Neuronal stem cell (in vitro differentiated cells): ENCODE measurements around the gene SLC35E1.

Experiments used
- DNase-seq: peaks from one replicate; pipeline ENCODE4 v3.0.0-alpha.2; 2013; ENCODE audit warnings: low spot score
- H2AFZ ChIP-seq: one replicate; pipeline ENCODE4 v1.6.1; 2013; ENCODE audit warnings: mild to moderate bottlenecking, low read length, inconsistent platforms
- H2AK5ac ChIP-seq: 2 replicates; pipeline ENCODE4 v1.6.1; 2013; ENCODE audit warnings: low read depth, mild to moderate bottlenecking, inconsistent platforms, low read length, moderate library complexity, mixed read lengths
- H2BK120ac ChIP-seq: 2 replicates; pipeline ENCODE4 v1.6.1; 2013; ENCODE audit warnings: low read depth, mild to moderate bottlenecking, inconsistent platforms, low read length, moderate library complexity, mixed read lengths
- H2BK12ac ChIP-seq: one replicate; pipeline ENCODE4 v1.6.1; 2013; ENCODE audit warnings: low read length, inconsistent platforms
- H2BK15ac ChIP-seq: 2 replicates; pipeline ENCODE4 v1.6.1; 2013; ENCODE audit warnings: mild to moderate bottlenecking, low read length, inconsistent platforms, mixed read lengths
- H2BK5ac ChIP-seq: one replicate; pipeline ENCODE4 v1.6.1; 2013; ENCODE audit warnings: inconsistent platforms, mild to moderate bottlenecking, low read length, moderate library complexity
- H3K14ac ChIP-seq: one replicate; pipeline ENCODE4 v1.6.1; 2013; ENCODE audit warnings: low read length, inconsistent platforms
- H3K18ac ChIP-seq: 2 replicates; pipeline ENCODE4 v1.6.1; 2013; ENCODE audit warnings: low read length, inconsistent platforms
- H3K23ac ChIP-seq: 2 replicates; pipeline ENCODE4 v1.6.1; 2013; ENCODE audit warnings: low read depth, mild to moderate bottlenecking, mixed read lengths, low read length, inconsistent platforms; ENCODE audit not compliant: poor library complexity
- H3K27ac ChIP-seq: replicated peaks from 3 replicates; pipeline ENCODE4 v1.5.1; 2013; ENCODE audit warnings: low read length, inconsistent platforms
- H3K27me3 ChIP-seq, 3 experiments: 2 replicates each; pipeline ENCODE4 v1.6.1; 2013; ENCODE audit warnings: low read length in 3 of 3, mild to moderate bottlenecking in 2 of 3, inconsistent platforms in 1 of 3, low read depth in 1 of 3, mixed read lengths in 1 of 3, moderate library complexity in 1 of 3; ENCODE audit not compliant: control insufficient read depth in 3 of 3, insufficient read depth in 3 of 3
- H3K36me3 ChIP-seq, 2 donors: replicated peaks in 1 of 2; 2 replicates each; pipeline ENCODE4 v1.6.1; 2013; ENCODE audit warnings: low read length in 2 of 2; ENCODE audit not compliant: control insufficient read depth in 2 of 2, insufficient read depth in 2 of 2
- H3K4ac ChIP-seq: 2 replicates; pipeline ENCODE4 v1.6.1; 2013; ENCODE audit warnings: inconsistent platforms, mild to moderate bottlenecking, low read length, moderate library complexity
- H3K4me1 ChIP-seq, 2 donors: 1 replicate in 1 of 2; 2 replicates in 1 of 2; pipeline ENCODE4 v1.6.1; 2013; ENCODE audit warnings: low read length in 2 of 2, low read depth in 1 of 2; ENCODE audit not compliant: control insufficient read depth in 2 of 2, insufficient read depth in 1 of 2
- H3K4me2 ChIP-seq: one replicate; pipeline ENCODE4 v1.6.1; 2013; ENCODE audit warnings: mild to moderate bottlenecking, low read length, inconsistent platforms; ENCODE audit not compliant: insufficient read depth, poor library complexity, severe bottlenecking
- H3K4me3 ChIP-seq, 2 donors: 2 replicates each; pipeline ENCODE4 v1.5.1; 2013; ENCODE audit warnings: low read length in 2 of 2, mild to moderate bottlenecking in 2 of 2, inconsistent platforms in 1 of 2, moderate library complexity in 1 of 2
- H3K79me1 ChIP-seq: one replicate; pipeline ENCODE4 v1.6.1; 2013; ENCODE audit warnings: low read depth, mild to moderate bottlenecking, inconsistent platforms, low read length, moderate library complexity
- H3K9ac ChIP-seq: one replicate; pipeline ENCODE4 v1.6.1; 2013; ENCODE audit warnings: mild to moderate bottlenecking, low read depth, low read length, inconsistent platforms; ENCODE audit not compliant: poor library complexity
- H3K9me3 ChIP-seq, 2 donors: replicated peaks in 1 of 2; 2 replicates each; pipeline versions ENCODE3 to v1.6.1; 2013; ENCODE audit warnings: low read length in 2 of 2, mild to moderate bottlenecking in 2 of 2, inconsistent platforms in 1 of 2, low read depth in 1 of 2, mixed read lengths in 1 of 2, moderate library complexity in 1 of 2; ENCODE audit not compliant: control insufficient read depth in 2 of 2, insufficient read depth in 1 of 2
- H4K8ac ChIP-seq: one replicate; pipeline ENCODE4 v1.6.1; 2013; ENCODE audit warnings: low read depth, mild to moderate bottlenecking, inconsistent platforms, low read length, moderate library complexity
- H4K91ac ChIP-seq: one replicate; pipeline ENCODE4 v1.6.1; 2013; ENCODE audit warnings: low read length, low read depth, mild to moderate bottlenecking, inconsistent platforms; ENCODE audit not compliant: poor library complexity
- WGBS, 2 donors: extraction: QIAGEN DNeasy Blood & Tissue Kit; methylation state at CpG; one replicate each; pipeline ENCODE4 v1.1.7; 2013; ENCODE audit warnings: missing lambda C conversion rate in 2 of 2, mixed read lengths in 1 of 2; ENCODE audit not compliant: insufficient read length in 2 of 2, insufficient replicate concordance in 1 of 2; ENCODE audit errors: extremely low coverage in 2 of 2; 5-methylcytosine and 5-hydroxymethylcytosine counted together

SLC35E1 gene

DNA sequence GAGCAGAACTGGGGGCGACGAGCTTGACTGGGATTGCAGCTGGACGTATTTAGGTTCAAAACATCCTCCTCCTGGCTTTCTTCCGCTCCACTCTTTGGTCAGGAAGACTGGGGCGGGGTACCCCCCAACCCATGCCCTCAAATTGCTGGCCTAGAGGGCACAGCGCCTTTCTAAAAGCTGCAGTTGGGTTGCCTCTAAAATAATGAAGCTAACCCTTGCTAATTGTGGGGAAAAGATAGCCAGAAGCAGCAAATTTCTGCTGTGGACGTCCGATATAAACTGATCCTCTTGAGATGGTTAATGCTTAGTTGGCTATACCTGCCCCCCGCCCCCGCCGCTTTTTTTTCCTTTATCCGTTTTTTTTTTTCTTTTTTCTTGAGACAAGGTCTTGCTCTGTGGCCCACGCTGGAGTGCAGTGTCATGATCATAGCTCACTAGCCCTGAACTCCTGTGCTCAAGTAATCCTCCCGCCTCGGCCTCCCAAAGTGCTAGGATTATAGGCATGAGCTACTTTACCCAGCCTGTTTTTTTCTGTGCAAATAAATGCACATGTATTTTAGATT, 29.2 kb downstream of the SLC35E1 start:
- peak; percentile 5 for DNase-seq
- Histone ChIP-seq H2BK12ac (no peak overlapping the region), H3K9me3 (peaks cover 0 to 3% of the 10 kb centered on the region in 2 donors), H3K14ac (peak overlapping the region; percentile 82), H3K9ac (peak overlapping the region; percentile 93), H4K8ac (no peak overlapping the region), H3K18ac (peak overlapping the region; percentile 99), H3K23ac (peak overlapping the region; percentile 91), H2AFZ (peak overlapping the region; percentile 98), H2AK5ac (peak overlapping the region; percentile 83), H3K27ac (peak overlapping the region; percentile 65), H3K27me3 (no peaks in the 10 kb centered on the region), H2BK120ac (peak overlapping the region; percentile 28), H3K4ac (no peak overlapping the region), H3K36me3 (peaks cover 9 to 36% of the 10 kb centered on the region in 2 donors), H3K79me1 (peaks cover 15% of the 10 kb centered on the region), H3K4me3 (peak overlapping the region; percentile 84 to 98), H3K4me2 (peak overlapping the region; percentile 86), H3K4me1 (peaks cover 2% of the 10 kb centered on the region in 2 donors), H2BK5ac (peak overlapping the region; percentile 82), H4K91ac (no peak overlapping the region), H2BK15ac (no peak overlapping the region)
- no CpG with 5 or more reads among the region's 15 CpGs for WGBS, 2 donors

DNA sequence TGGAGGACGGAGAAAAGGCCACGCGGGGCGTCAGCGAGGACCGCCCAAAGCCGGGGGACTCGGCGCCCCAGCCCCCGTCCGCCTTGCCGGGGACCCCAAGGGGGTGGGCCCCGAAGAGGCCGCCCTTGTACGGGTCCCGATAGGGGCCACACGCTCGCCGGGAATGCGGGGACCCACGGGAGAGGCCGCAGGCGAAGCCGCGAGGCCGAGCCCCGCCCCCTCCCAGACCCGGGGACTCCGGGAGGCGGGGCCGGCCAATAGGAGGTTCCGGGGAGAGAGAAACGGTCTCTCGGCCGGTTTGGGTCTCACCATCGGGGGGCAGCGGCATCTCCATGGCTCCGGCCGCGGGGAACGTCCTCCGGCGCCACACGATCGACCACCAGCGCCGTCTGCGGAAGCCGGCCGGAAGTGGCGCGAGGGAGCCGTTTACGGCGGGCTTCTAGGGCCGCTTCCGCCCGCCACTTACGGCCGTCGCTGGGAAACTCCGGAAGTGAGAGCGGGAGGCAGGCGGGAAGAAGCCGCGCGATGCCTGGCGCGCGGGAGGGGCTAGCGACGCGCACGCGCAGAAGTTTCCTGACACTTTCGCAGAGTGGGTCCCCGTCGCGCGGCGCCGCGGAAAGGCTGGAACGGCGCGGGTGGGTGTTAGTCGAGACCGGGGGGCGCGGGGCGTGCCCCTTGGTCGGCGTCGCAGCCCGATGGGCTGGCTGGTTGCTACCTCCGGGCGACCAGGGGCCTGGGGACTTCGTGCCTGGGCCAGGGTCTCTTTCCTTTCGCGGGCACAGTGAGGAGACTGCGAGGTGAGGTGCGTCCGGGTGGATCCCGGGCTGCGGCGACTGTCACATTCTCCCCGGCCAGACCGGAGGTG, 29.9 kb downstream of the SLC35E1 start, which contains the start of gene CHERP:
Gene CHERP, minus strand, starts transcription at position 393 of the 865 bp plus-strand sequence. Its CDS starts 59 bp downstream, at position 334.
- Histone ChIP-seq H3K4me1 (peaks cover 2% of the 10 kb centered on the region in 2 donors), H3K4ac (no peak within 1 kb of the TSS), H3K14ac (peak within 1 kb of the TSS; percentile 82), H3K4me3 (peak within 1 kb of the TSS; percentile 84 to 98), H3K27ac (peak within 1 kb of the TSS; percentile 77), H2BK120ac (peak within 1 kb of the TSS; percentile 28), H4K8ac (no peak within 1 kb of the TSS), H2AFZ (peak within 1 kb of the TSS; percentile 98), H3K36me3 (peaks cover 15 to 43% of the 10 kb centered on the region in 2 donors), H3K9me3 (peaks cover 0 to 3% of the 10 kb centered on the region in 2 donors), H3K27me3 (no peaks in the 10 kb centered on the region), H2BK5ac (peak within 1 kb of the TSS; percentile 82), H3K79me1 (peaks cover 20% of the 10 kb centered on the region), H3K23ac (peak within 1 kb of the TSS; percentile 91), H2BK12ac (no peak within 1 kb of the TSS), H3K4me2 (peak within 1 kb of the TSS; percentile 86), H2AK5ac (peak within 1 kb of the TSS; percentile 83), H4K91ac (no peak within 1 kb of the TSS), H3K9ac (peak within 1 kb of the TSS; percentile 93), H2BK15ac (no peak within 1 kb of the TSS), H3K18ac (peak within 1 kb of the TSS; percentile 99)
- no CpG with 5 or more reads among the region's 108 CpGs for WGBS, 2 donors
- DNase-seq, result peak; percentile 95

DNA sequence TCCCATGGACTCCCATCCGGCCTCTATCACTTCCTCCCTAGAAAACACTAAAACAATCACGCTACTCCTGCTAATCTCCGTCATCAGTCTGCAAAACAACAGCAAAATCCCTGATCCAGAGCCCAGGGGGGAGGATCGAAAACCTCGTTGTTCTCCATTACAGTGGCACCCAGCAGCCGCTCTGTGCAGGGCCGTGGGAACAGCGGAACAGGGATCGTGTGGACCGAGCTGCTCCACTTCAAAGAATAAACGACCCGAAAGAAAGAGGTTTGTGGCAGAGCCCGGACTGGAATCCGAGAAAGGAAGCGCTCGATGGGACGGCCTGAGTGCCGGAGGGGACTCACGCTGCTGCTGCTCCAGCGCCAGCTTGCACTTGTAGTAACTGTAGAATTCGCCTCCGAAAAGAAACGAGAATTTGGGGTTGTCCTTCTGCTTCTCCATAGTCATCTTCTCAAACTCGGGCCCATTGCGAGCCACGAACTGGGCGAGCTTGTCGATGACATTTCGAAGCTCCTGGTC, 30.6 kb downstream of the SLC35E1 start:
- Histone ChIP-seq H2BK120ac (no peak overlapping the region), H3K36me3 (peaks cover 16 to 50% of the 10 kb centered on the region in 2 donors), H3K79me1 (peaks cover 23% of the 10 kb centered on the region), H2AK5ac (no peak overlapping the region), H3K9me3 (peaks cover 0 to 3% of the 10 kb centered on the region in 2 donors), H3K27me3 (no peaks in the 10 kb centered on the region), H3K27ac (peak overlapping the region; percentile 77), H4K8ac (no peak overlapping the region), H3K14ac (no peak overlapping the region), H3K9ac (peak overlapping the region; percentile 92), H2BK12ac (no peak overlapping the region), H3K4ac (no peak overlapping the region), H3K4me1 (peaks cover 2% of the 10 kb centered on the region in 2 donors), H3K4me3 (peak overlapping the region; percentile 84 to 90), H2BK5ac (peak overlapping the region; percentile 82), H4K91ac (no peak overlapping the region), H3K4me2 (peak overlapping the region; percentile 62), H3K23ac (no peak overlapping the region), H2BK15ac (no peak overlapping the region), H2AFZ (peak overlapping the region; percentile 98), H3K18ac (peak overlapping the region; percentile 25)
- DNase-seq, result no peak
- no CpG with 5 or more reads among the region's 29 CpGs for WGBS, 2 donors

DNA sequence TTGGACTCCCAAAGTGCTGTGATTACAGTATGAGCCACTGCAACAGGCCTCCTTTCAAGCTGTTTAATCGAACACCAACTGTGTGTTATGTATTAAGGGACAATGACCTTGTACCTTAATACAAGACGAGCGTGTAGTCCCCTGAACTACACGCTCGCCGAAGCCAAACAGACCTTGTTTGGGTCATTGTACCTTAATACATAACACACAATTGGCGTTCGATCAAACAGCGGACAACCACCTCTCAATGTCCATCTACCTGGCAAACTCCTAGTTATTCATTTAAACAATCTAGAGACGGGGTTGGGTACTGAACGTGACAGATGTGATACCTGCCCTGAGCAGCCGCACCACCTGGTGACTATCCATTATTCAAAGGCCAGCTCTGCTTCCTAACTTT, 31.3 kb downstream of the SLC35E1 start:
- no peaks in the 10 kb centered on the region for H3K27me3 ChIP-seq
- H4K91ac ChIP-seq, result no peak overlapping the region
- WGBS, 2 donors, result no CpG with 5 or more reads among the region's 12 CpGs
- H3K4me2 ChIP-seq, result peak overlapping the region; percentile 62
- H3K23ac ChIP-seq, result no peak overlapping the region
- no peak overlapping the region for H2BK5ac ChIP-seq
- peaks cover 2% of the 10 kb centered on the region in 2 donors for H3K4me1 ChIP-seq
- H3K14ac ChIP-seq, result no peak overlapping the region
- peaks cover 0 to 3% of the 10 kb centered on the region in 2 donors for H3K9me3 ChIP-seq
- H4K8ac ChIP-seq, result no peak overlapping the region
- no peak overlapping the region for H2AK5ac ChIP-seq
- no peak overlapping the region for H2BK15ac ChIP-seq
- no peak overlapping the region for H3K9ac ChIP-seq
- DNase-seq, result no peak
- H3K27ac ChIP-seq, result no peak overlapping the region
- no peak overlapping the region for H2AFZ ChIP-seq
- H3K4ac ChIP-seq, result no peak overlapping the region
- H3K36me3 ChIP-seq, result peaks cover 18 to 56% of the 10 kb centered on the region in 2 donors
- H3K18ac ChIP-seq, result no peak overlapping the region
- no peak overlapping the region for H2BK12ac ChIP-seq
- peak overlapping the region in 1 of 2 donors; percentile 84 for H3K4me3 ChIP-seq
- H2BK120ac ChIP-seq, result no peak overlapping the region
- H3K79me1 ChIP-seq, result peaks cover 25% of the 10 kb centered on the region
